Fibroblast of upper back skin (primary cell): ENCODE measurements around the gene INTS3.
"Not testable (repeated sequence)": the region's sequence is repeated elsewhere in the genome, so short reads cannot be mapped to it uniquely, and the experiment has no call there.

Experiments used
- DNase-seq: peaks from one replicate; pipeline ENCODE4 v3.0.0-alpha.2; 2013

Gene INTS3

GRCh38 chr1:153760440-153760839 lies 32.6 kb downstream of the INTS3 start:
- DNase-seq: no peak

DNA sequence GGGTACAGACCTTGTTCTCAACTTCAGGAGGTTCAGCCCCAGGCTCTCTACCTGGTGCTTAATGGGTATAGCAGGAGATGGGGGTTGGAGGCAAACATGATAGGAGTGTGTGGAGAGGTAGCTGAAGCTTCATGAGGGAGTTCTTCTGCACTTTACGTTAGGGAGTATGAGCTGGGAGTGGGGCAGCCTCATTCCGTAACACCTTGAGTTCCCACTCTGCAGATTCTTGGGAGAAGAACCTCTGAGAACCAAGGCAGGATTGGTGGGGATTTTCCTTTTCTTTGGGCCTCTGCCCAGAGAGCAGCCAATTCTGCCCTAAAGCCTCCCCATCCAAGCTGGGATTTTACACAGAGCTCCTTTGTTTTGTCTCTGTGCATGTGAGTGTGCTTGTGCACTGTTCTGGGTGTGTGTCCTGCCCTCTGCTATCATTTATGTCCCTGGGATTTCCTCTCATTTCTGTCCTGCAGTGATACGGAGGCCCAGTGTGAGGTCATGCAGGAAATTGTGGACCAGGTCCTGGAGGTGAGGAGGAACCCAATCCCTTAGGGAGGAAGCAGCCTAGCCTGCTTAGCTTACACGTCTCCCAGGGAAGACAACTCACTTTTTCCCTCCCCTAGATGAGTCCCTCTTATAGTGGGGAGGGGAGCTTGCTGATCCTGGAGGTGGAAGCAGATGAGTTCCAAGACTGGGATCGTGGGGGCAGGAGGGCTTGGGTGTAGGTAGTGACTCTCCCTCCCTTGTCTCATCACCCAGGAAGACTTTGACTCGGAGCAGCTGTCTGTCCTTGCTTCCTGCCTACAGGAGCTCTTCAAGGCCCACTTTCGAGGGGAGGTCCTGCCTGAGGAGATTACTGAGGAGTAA lies 35.7 kb downstream of the INTS3 start:
- no peak for DNase-seq

DNA sequence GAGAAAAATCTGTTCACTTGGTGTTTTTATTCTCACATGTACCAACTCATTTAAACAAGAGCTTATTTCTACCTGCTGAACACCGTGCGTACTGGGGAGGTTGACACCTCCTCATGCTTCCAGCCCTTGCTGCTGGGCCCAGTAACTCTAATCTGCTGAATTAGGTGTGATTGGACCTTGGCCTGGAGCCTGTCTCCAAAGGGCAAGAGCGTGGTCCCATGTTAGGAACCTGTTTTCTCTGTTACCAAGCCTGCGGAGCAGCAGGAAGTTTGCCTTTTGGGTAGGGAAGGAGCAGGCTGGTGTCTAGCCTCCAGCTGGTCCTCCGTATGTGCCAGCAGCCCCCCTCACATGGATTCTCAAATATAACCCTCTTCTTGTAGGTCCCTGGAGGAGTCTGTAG lies 36.5 kb downstream of the INTS3 start:
- no peak for DNase-seq

GRCh38 chr1:153766663-153767062 lies 38.8 kb downstream of the INTS3 start:
- DNase-seq: not testable (repeated sequence)

- no peak for DNase-seq
These were observed 39.7 kb downstream of the INTS3 start for GRCh38 chr1:153767519-153767918.

- DNase-seq: no peak
These were observed 40.7 kb downstream of the INTS3 start for GRCh38 chr1:153768316-153769181.

DNA sequence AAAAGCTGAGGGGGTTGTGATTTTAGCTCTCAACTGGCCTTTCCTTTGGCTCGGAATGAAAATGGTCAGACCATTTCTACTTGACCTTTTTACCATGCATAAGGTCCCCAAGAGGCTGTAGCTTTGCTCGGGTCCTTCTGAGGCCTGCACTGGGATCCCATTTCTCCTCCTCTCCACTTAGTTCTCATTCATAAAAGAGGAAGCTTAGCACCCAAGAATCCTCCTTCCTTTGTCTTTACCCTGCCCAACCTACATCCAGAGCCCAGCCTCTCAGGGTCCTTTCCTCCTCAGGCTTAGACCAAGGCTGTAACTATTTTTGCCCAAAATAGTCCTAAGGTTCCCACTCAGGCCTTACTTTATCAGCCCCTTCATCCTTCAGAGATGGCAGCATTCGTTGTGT lies 41.4 kb downstream of the INTS3 start:
- DNase-seq: no peak

DNA sequence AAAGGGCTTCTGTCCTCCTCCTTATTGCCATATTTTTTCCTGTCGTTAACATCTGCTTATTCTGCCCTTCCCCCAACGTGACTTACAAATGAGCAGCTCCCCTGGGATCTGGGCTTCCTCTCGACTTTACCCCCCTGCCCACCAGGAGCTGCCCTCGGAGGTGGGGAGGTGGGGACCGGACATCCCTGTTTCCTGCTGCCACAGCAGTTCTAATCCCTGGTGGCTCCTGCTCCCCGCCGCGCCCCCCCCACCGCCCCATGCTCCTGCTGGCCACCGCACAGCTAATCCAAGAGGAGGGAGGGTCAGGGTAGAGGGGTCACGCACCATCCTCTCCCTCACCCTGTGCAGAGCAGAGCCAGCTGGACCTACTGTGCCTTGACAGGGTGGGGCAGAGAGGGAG lies 42.9 kb downstream of the INTS3 start:
- peak; percentile 16 for DNase-seq

DNA sequence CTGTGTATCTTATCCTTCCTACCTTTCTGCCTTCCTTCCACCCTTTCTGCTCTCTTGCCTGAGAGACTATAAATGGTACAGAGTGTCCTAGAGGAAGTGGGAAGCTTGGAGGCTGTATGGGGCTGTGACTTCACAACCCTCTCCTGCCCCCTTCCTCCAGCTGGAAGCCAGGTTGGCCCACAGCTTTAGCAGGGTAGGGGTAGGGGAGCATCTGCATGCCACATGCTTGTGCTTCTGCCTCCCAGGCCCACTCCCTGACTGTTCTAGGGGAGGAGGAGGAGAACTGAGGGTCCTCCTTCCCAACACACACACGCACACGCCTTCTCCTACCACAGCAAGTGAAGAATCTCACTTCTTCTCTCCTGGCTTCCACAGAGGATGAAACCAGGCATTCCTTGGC lies 43.4 kb downstream of the INTS3 start:
- no peak for DNase-seq

DNA sequence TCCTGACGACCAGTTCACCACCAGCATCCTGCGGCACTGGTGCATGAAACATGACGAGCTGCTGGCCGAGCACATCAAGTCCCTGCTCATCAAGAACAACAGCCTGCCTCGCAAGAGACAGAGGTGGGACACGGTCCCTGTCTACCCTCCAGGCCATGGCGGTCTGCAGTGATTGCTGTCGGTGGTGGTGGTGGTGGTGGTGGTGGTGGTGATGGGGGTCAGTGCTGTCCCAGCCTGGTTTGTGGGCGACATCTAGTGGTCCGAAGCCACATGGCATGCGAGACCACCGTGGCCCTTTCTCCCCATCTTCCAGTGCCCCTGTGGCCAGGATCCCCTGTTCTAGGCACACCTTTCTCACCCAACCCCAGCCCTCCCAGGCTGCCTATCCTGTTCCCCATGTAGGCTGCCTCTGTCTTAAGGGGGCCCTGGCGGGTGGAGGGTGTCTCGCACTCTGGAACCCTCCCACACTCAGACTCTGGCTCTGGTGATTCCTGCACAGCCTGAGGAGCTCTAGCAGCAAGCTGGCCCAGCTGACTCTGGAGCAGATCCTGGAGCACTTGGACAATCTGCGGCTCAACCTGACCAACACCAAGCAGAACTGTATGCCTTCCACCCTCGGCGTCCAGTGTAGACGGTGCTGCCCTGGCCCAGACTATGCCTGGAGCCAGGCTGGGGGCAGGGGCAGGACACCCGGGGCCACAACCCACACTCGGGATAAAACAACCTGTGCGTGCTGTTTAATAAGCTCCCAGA lies 44.2 kb downstream of the INTS3 start:
- DNase-seq: no peak

- no peak for DNase-seq
These were observed 45.5 kb downstream of the INTS3 start for GRCh38 chr1:153773096-153773921.

DNA sequence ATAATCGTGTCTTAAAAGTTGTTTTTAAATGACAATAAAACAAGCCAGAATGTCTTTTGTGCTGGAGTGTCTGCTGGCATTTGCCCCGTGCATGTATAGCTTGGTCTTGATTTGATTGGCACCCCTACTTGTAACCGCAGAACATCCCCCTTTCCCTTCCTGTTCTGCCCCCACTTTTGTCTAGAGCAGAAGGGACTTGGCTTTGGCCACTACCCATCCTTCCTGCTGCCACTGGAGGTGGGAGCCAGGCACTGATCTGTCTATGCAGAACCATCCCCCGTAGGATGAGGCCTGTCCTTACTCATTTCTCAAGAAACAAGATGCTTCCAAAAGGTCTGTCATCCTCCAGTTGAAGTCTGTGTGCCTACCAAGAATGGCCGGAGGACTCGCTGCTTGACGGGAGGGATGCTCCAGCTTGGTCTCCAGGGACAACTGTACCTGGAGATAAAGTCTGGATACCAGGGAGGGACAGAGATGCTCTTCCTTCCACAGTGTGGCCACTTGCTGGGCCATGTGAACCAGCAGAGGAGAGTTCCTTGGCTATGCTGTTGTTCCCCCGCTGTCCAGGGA lies 46.3 kb downstream of the INTS3 start:
- DNase-seq: no peak

- DNase-seq: peak; percentile 53
These were observed 47.1 kb downstream of the INTS3 start, which contains the start of gene SLC27A3 for GRCh38 chr1:153774780-153775457. Gene SLC27A3 (plus strand): TSS chr1:153775407. CDS start chr1:153775498, 91 bp downstream.

- DNase-seq: peak; percentile 41
These were observed 47.8 kb downstream of the INTS3 start for GRCh38 chr1:153775458-153776327.

GRCh38 chr1:153776352-153776751 lies 48.5 kb downstream of the INTS3 start:
- DNase-seq: no peak

DNA sequence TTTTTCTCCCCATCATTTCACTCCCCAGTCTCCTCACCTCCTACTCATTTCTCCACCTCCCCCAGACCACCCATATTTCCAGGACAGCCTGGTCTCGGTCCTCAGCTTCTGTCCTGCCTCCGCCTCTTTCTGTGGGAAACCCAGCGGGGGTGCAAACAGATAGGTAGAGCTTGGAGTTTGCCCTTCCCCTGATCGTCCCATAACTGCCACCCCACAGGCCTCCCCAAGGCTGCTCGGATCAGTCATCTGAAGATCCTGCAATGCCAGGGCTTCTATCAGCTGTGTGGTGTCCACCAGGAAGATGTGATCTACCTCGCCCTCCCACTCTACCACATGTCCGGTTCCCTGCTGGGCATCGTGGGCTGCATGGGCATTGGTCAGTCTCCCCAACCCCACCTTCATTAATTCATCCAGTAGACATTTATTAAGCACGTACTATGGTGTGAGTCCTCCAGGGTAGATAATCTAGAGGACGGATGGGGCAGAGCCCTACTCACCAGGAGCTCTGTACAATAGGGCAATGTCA lies 49.1 kb downstream of the INTS3 start:
- no peak for DNase-seq

DNA sequence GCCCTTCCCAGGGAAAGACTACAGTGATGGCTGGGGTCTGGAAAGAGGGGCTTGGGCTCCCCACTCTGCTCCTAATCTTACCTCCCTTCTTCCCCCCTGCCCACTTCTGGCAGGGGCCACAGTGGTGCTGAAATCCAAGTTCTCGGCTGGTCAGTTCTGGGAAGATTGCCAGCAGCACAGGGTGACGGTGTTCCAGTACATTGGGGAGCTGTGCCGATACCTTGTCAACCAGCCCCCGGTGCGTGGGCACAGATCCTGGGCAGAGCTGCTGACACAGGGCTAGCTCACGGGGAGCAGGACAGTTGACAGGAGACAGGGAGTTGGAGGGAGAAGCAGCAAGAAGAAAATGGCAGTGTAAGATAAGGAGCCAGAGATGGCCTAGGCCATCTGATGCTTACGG lies 49.8 kb downstream of the INTS3 start:
- no peak for DNase-seq

DNA sequence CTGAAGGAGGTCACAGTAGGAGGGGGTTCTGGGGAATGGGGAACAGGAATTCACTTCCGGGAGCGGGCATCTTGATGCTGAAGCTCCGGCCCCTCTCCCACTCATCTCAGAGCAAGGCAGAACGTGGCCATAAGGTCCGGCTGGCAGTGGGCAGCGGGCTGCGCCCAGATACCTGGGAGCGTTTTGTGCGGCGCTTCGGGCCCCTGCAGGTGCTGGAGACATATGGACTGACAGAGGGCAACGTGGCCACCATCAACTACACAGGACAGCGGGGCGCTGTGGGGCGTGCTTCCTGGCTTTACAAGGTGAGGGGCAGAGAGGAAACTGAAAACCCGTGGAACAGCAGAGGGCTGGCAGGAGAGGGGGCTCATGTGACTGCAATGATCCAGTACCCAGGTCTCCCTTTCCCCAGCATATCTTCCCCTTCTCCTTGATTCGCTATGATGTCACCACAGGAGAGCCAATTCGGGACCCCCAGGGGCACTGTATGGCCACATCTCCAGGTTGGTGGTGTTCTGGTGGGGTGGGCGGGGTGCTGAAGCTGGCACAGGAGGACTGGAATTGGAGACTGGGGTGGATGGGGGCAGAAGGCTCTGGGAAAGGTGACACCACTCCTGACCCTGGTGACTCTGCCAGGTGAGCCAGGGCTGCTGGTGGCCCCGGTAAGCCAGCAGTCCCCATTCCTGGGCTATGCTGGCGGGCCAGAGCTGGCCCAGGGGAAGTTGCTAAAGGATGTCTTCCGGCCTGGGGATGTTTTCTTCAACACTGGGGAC lies 50.4 kb downstream of the INTS3 start:
- no peak for DNase-seq
